ENCODE results near the gene ZNF689. TPM values are rescaled to one million over a fixed set of nuclear protein-coding genes. Genes with fewer than 3 reads are reported as not detected.

Gene ZNF689
- 17.0 TPM for polyA plus RNA-seq (2013, experiment 1 of 2)
- polyA plus RNA-seq (2013, experiment 2 of 2), result 18.5 TPM

- peak within 1 kb of the TSS; percentile 72 for H2BK15ac ChIP-seq (ENCODE audit: low read length)
- H3K27ac ChIP-seq (replicated peaks; ENCODE audit: low read length), result peak within 1 kb of the TSS; percentile 74
- peak within 1 kb of the TSS; percentile 92 for H4K8ac ChIP-seq (ENCODE audit: low read depth, low read length)
- H3K9me3 ChIP-seq (replicated peaks in 1 of 2; ENCODE audit: control insufficient read depth in 2 of 2, insufficient read depth in 1 of 2, low read depth in 1 of 2, low read length in 2 of 2), result no peaks in the 10 kb centered on the region
- peaks cover 0 to 3% of the 10 kb centered on the region in 2 donors for H3K4me1 ChIP-seq (ENCODE audit: control insufficient read depth in 2 of 2, insufficient read depth in 1 of 2, low read depth in 1 of 2, low read length in 2 of 2)
- peak within 1 kb of the TSS; percentile 97 for H3K18ac ChIP-seq (ENCODE audit: low read length)
- peak within 1 kb of the TSS; percentile 89 to 96 for H3K4me3 ChIP-seq (ENCODE audit: low read length in 2 of 2)
- H2AFZ ChIP-seq (ENCODE audit: low read length), result peak within 1 kb of the TSS; percentile 88
- H2AK5ac ChIP-seq (ENCODE audit: low read depth, low read length), result peak within 1 kb of the TSS; percentile 98
- H3K36me3 ChIP-seq (replicated peaks in 1 of 2; ENCODE audit: control insufficient read depth in 2 of 2, insufficient read depth in 2 of 2, low read length in 2 of 2), result peaks cover 3 to 37% of the 10 kb centered on the region in 2 donors
- H2BK120ac ChIP-seq (ENCODE audit: low read depth, low read length), result peak within 1 kb of the TSS; percentile 39
- H2BK12ac ChIP-seq (ENCODE audit: low read length), result no peak within 1 kb of the TSS
- peaks cover 4% of the 10 kb centered on the region for H3K79me1 ChIP-seq (ENCODE audit: low read depth, low read length)
- peak within 1 kb of the TSS; percentile 96 for H3K4me2 ChIP-seq (ENCODE audit: insufficient read depth, low read length, poor library complexity, severe bottlenecking)
- no peaks in the 10 kb centered on the region for H3K27me3 ChIP-seq (ENCODE audit: control insufficient read depth in 3 of 3, insufficient read depth in 3 of 3, low read depth in 1 of 3, low read length in 3 of 3)
- H3K9ac ChIP-seq (ENCODE audit: low read depth, low read length, poor library complexity), result peak within 1 kb of the TSS; percentile 95
- peak within 1 kb of the TSS; percentile 40 for H3K4ac ChIP-seq (ENCODE audit: low read length)
- WGBS, 2 donors (ENCODE audit: extremely low coverage in 2 of 2, insufficient read length in 2 of 2, insufficient replicate concordance in 1 of 2), result no CpG with 5 or more reads among the region's 63 CpGs
- peak within 1 kb of the TSS; percentile 79 for H2BK5ac ChIP-seq (ENCODE audit: low read length)
- H3K14ac ChIP-seq (ENCODE audit: low read length), result peak within 1 kb of the TSS; percentile 95
- peak within 1 kb of the TSS; percentile 97 for H3K23ac ChIP-seq (ENCODE audit: low read depth, low read length, poor library complexity)
- peak within 1 kb of the TSS; percentile 38 for H4K91ac ChIP-seq (ENCODE audit: low read depth, low read length, poor library complexity)
- peak; percentile 99 for DNase-seq (ENCODE audit: low spot score)
Measured at GRCh38 chr16:30609926-30610839, at the start of gene ZNF689. Gene ZNF689 (minus strand): TSS chr16:30610389. CDS start chr16:30610041, 348 bp downstream.

GRCh38 chr16:30658731-30659506 is 48.7 kb upstream of the ZNF689 start:
- Histone ChIP-seq H3K27me3 (ENCODE audit: control insufficient read depth in 3 of 3, insufficient read depth in 3 of 3, low read depth in 1 of 3, low read length in 3 of 3) (no peaks in the 10 kb centered on the region), H2BK12ac (ENCODE audit: low read length) (no peak overlapping the region), H3K4me1 (ENCODE audit: control insufficient read depth in 2 of 2, insufficient read depth in 1 of 2, low read depth in 1 of 2, low read length in 2 of 2) (peaks cover 9 to 23% of the 10 kb centered on the region in 2 donors), H4K8ac (ENCODE audit: low read depth, low read length) (no peak overlapping the region), H2AFZ (ENCODE audit: low read length) (peak overlapping the region; percentile 89), H3K79me1 (ENCODE audit: low read depth, low read length) (peaks cover 7% of the 10 kb centered on the region), H3K9me3 (replicated peaks in 1 of 2; ENCODE audit: control insufficient read depth in 2 of 2, insufficient read depth in 1 of 2, low read depth in 1 of 2, low read length in 2 of 2) (no peaks in the 10 kb centered on the region), H3K23ac (ENCODE audit: low read depth, low read length, poor library complexity) (peak overlapping the region; percentile 81), H2BK120ac (ENCODE audit: low read depth, low read length) (no peak overlapping the region), H3K18ac (ENCODE audit: low read length) (peak overlapping the region; percentile 92), H2BK15ac (ENCODE audit: low read length) (no peak overlapping the region), H3K4me2 (ENCODE audit: insufficient read depth, low read length, poor library complexity, severe bottlenecking) (peak overlapping the region; percentile 91), H2AK5ac (ENCODE audit: low read depth, low read length) (no peak overlapping the region), H3K9ac (ENCODE audit: low read depth, low read length, poor library complexity) (peak overlapping the region; percentile 88), H3K36me3 (replicated peaks in 1 of 2; ENCODE audit: control insufficient read depth in 2 of 2, insufficient read depth in 2 of 2, low read length in 2 of 2) (peaks cover 47 to 67% of the 10 kb centered on the region in 2 donors), H3K27ac (replicated peaks; ENCODE audit: low read length) (peak overlapping the region; percentile 98), H4K91ac (ENCODE audit: low read depth, low read length, poor library complexity) (no peak overlapping the region), H2BK5ac (ENCODE audit: low read length) (peak overlapping the region; percentile 88), H3K4me3 (ENCODE audit: low read length in 2 of 2) (peak overlapping the region; percentile 70 to 91), H3K4ac (ENCODE audit: low read length) (no peak overlapping the region), H3K14ac (ENCODE audit: low read length) (no peak overlapping the region)
- peak; percentile 94 for DNase-seq (ENCODE audit: low spot score)
- no CpG with 5 or more reads among the region's 64 CpGs for WGBS, 2 donors (ENCODE audit: extremely low coverage in 2 of 2, insufficient read length in 2 of 2, insufficient replicate concordance in 1 of 2)

- H3K9ac ChIP-seq (ENCODE audit: low read depth, low read length, poor library complexity), result peak within 1 kb of the TSS; percentile 88
- peaks cover 7% of the 10 kb centered on the region for H3K79me1 ChIP-seq (ENCODE audit: low read depth, low read length)
- H3K18ac ChIP-seq (ENCODE audit: low read length), result peak within 1 kb of the TSS; percentile 100
- no peaks in the 10 kb centered on the region for H3K9me3 ChIP-seq (replicated peaks in 1 of 2; ENCODE audit: control insufficient read depth in 2 of 2, insufficient read depth in 1 of 2, low read depth in 1 of 2, low read length in 2 of 2)
- no peak within 1 kb of the TSS for H2BK120ac ChIP-seq (ENCODE audit: low read depth, low read length)
- H3K4me2 ChIP-seq (ENCODE audit: insufficient read depth, low read length, poor library complexity, severe bottlenecking), result peak within 1 kb of the TSS; percentile 91
- H2AK5ac ChIP-seq (ENCODE audit: low read depth, low read length), result no peak within 1 kb of the TSS
- no peak within 1 kb of the TSS for H4K8ac ChIP-seq (ENCODE audit: low read depth, low read length)
- H2BK5ac ChIP-seq (ENCODE audit: low read length), result peak within 1 kb of the TSS; percentile 88
- no peak within 1 kb of the TSS for H2BK12ac ChIP-seq (ENCODE audit: low read length)
- no peaks in the 10 kb centered on the region for H3K27me3 ChIP-seq (ENCODE audit: control insufficient read depth in 3 of 3, insufficient read depth in 3 of 3, low read depth in 1 of 3, low read length in 3 of 3)
- peaks cover 9 to 23% of the 10 kb centered on the region in 2 donors for H3K4me1 ChIP-seq (ENCODE audit: control insufficient read depth in 2 of 2, insufficient read depth in 1 of 2, low read depth in 1 of 2, low read length in 2 of 2)
- H3K4me3 ChIP-seq (ENCODE audit: low read length in 2 of 2), result peak within 1 kb of the TSS; percentile 70 to 91
- no peak within 1 kb of the TSS for H3K4ac ChIP-seq (ENCODE audit: low read length)
- peak within 1 kb of the TSS; percentile 81 for H3K23ac ChIP-seq (ENCODE audit: low read depth, low read length, poor library complexity)
- peak within 1 kb of the TSS; percentile 89 for H2AFZ ChIP-seq (ENCODE audit: low read length)
- H3K14ac ChIP-seq (ENCODE audit: low read length), result no peak within 1 kb of the TSS
- peak within 1 kb of the TSS; percentile 98 for H3K27ac ChIP-seq (replicated peaks; ENCODE audit: low read length)
- DNase-seq (ENCODE audit: low spot score), result peak; percentile 100
- H2BK15ac ChIP-seq (ENCODE audit: low read length), result no peak within 1 kb of the TSS
- peaks cover 40 to 67% of the 10 kb centered on the region in 2 donors for H3K36me3 ChIP-seq (replicated peaks in 1 of 2; ENCODE audit: control insufficient read depth in 2 of 2, insufficient read depth in 2 of 2, low read length in 2 of 2)
- no peak within 1 kb of the TSS for H4K91ac ChIP-seq (ENCODE audit: low read depth, low read length, poor library complexity)
- no CpG with 5 or more reads among the region's 86 CpGs for WGBS, 2 donors (ENCODE audit: extremely low coverage in 2 of 2, insufficient read length in 2 of 2, insufficient replicate concordance in 1 of 2)
Measured at GRCh38 chr16:30657866-30658730, 47.9 kb upstream of the ZNF689 start, which contains the start of gene FBRS. Gene FBRS (plus strand): TSS chr16:30658431. CDS start chr16:30659519, 1,088 bp downstream.

Data from neuronal stem cell (in vitro differentiated cells).